RPMI7951 (cell line): ENCODE results near the gene PEAK3. TPM values are rescaled to one million over a fixed set of nuclear protein-coding genes. Genes with fewer than 3 reads are reported as not detected.
"Not testable (repeated sequence)": the region's sequence is repeated elsewhere in the genome, so short reads cannot be mapped to it uniquely, and the experiment has no call there.

Experiments used
- DNase-seq: peaks from one replicate; pipeline ENCODE4 v3.0.0-alpha.2; 2012; ENCODE audit warnings: low read depth
- total RNA-seq: library from RNA; depleted of rRNA; stranded (reverse); fragments of >200 nt; shearing (Covaris generic); gene quantifications from 2 replicates; pipeline ENCODE4 v1.2.3, GENCODE V29; 2014

Gene PEAK3
- total RNA-seq, 1 experiment from 2014 or later: 0.24 TPM

- DNase-seq: no peak
Observed at GRCh38 chr19:2288818-2289713, 7.1 kb upstream of the PEAK3 start.

- DNase-seq: no peak
Observed at GRCh38 chr19:2288338-2288817, 6.4 kb upstream of the PEAK3 start.

GRCh38 chr19:2287585-2288337 is 5.8 kb upstream of the PEAK3 start:
- no peak for DNase-seq

GRCh38 chr19:2286402-2287140 is 4.6 kb upstream of the PEAK3 start:
- no peak for DNase-seq

GRCh38 chr19:2283835-2284507 is 2.0 kb upstream of the PEAK3 start:
- DNase-seq: no peak

- no peak for DNase-seq
Observed at GRCh38 chr19:2282862-2283237, 875 bp upstream of the PEAK3 start.

- DNase-seq: not testable (repeated sequence)
Observed at GRCh38 chr19:2281265-2282061, 512 bp downstream of the PEAK3 start.

- no peak for DNase-seq
Observed at GRCh38 chr19:2280633-2281264, 1.2 kb downstream of the PEAK3 start.

- DNase-seq: no peak
Observed at GRCh38 chr19:2278459-2279158, 3.4 kb downstream of the PEAK3 start.

- no peak for DNase-seq
Observed at GRCh38 chr19:2277138-2277537, 4.8 kb downstream of the PEAK3 start.

- no peak for DNase-seq
Observed at GRCh38 chr19:2276429-2276986, 5.5 kb downstream of the PEAK3 start.

- DNase-seq: no peak
Observed at GRCh38 chr19:2275588-2276428, 6.2 kb downstream of the PEAK3 start.

GRCh38 chr19:2274931-2275535 is 6.9 kb downstream of the PEAK3 start:
- DNase-seq: peak; percentile 66

- no peak for DNase-seq
Observed at GRCh38 chr19:2274185-2274711, 7.7 kb downstream of the PEAK3 start.

- peak; percentile 65 for DNase-seq
Observed at GRCh38 chr19:2273356-2274184, 8.4 kb downstream of the PEAK3 start.

GRCh38 chr19:2271234-2272103 is 10.5 kb downstream of the PEAK3 start:
- peak; percentile 75 for DNase-seq
